NK-92 (cell line): Measurements from ENCODE around the gene LGALS16.
"Not testable (repeated sequence)": the region's sequence is repeated elsewhere in the genome, so short reads cannot be mapped to it uniquely, and the experiment has no call there.

ENCODE experiments used
- DNase-seq: peaks from one replicate; lab custom pipeline; 2025; ENCODE audit not compliant: unreplicated experiment; lab: John Stamatoyannopoulos, UW

LGALS16 gene, protein sequence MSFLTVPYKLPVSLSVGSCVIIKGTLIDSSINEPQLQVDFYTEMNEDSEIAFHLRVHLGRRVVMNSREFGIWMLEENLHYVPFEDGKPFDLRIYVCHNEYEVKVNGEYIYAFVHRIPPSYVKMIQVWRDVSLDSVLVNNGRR

DNA sequence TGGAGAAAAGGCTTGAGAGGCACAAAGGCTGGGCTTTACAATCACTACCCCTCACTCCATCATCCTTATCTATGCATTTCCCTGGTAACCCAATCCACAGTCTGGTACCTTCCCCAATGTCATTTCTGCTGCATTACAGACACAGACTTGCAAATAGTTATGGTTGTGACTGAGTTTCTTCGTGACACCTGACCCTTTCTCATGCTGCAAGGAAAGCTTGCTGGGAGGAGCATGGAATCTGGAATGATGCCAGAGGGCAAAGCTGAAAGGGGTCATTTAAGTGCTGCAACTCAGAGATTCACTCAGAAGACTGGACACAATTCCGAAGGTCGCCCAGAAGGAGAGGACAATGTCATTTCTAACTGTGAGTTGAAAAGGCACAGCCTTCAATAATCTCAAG lies at the start of gene LGALS16:
Gene LGALS16, plus strand, starts transcription at position 301 of the 400 bp plus-strand sequence. Its CDS starts 49 bp downstream, at position 350.
- DNase-seq: no peak

DNA sequence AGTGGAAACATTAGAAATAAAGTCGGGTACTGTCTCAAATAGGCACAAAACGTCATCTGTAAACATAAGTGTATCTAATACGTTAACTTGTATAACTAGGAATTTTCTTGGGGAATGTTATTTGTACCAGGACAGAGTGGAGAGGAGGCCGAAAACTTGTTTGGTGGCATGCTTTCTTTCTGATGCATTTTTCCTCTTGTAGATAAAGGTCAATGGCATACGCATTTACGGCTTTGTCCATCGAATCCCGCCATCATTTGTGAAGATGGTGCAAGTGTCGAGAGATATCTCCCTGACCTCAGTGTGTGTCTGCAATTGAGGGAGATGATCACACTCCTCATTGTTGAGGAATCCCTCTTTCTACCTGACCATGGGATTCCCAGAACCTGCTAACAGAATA lies 48.7 kb upstream of the LGALS16 start:
- no peak for DNase-seq

- no peak for DNase-seq
Measured at GRCh38 chr19:39607561-39607960, 48.2 kb upstream of the LGALS16 start.

GRCh38 chr19:39613597-39613996 lies 42.1 kb upstream of the LGALS16 start:
- no peak for DNase-seq

DNA sequence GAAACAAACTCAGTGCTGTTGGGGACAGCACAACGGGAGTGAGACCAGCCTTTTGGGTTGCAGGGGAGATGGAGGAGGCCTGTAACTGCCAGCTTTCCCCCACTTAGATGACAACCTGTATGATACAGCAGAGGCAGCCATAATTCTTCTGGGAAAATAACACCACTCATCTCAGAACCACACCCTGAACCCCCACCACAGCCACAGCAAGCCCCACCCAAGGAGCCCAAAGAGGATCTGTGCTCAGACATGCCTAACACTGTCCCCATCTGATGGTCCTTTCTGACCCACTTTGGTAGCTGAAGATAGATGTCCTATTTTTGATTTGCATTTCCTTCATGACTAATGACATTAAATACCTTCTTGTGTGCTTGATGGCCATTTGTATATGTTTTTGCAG lies 38.0 kb upstream of the LGALS16 start:
- no peak for DNase-seq

DNA sequence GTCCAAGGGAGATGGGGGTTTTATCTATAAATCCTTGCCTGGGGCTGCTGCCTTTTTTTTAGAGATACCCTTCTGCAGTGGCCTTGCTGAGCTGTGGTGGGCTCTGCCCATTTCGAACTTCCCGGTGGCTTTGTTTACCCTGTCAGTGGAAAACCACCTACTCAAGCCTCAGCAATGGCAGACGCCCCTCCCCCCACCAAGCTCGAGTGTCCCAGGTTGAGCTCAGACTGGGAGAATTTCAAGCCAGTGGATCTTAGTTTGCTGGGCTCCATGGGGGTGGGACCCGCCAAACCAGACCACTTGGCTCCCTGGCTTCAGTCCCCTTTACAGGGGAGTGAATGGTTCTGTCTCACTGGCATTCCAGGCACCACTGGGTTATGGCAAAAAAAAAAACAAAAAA lies 31.8 kb upstream of the LGALS16 start:
- DNase-seq: no peak

GRCh38 chr19:39627631-39628030 lies 28.1 kb upstream of the LGALS16 start:
- not testable (repeated sequence) for DNase-seq

GRCh38 chr19:39631178-39631577 lies 24.5 kb upstream of the LGALS16 start:
- no peak for DNase-seq

DNA sequence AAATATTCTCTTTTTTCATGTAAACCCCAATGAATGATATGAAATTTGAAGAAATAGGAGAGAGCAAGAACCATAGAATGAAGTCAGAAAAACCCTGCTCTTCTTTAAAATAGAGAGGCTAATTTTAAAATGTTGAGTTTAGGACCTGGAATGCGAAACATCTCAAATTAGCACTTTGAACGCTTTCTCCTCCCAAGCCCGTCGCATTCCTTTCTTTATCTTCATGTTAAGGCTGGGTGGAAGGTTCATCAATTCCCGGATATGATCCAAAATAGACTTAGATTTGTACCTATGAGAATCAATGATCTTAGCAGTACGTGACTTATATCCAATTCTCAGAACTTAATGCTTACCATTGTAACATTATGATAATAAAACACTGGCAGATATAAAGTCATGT lies 24.1 kb upstream of the LGALS16 start:
- DNase-seq: no peak

- no peak for DNase-seq
Measured at GRCh38 chr19:39637891-39638290, 17.8 kb upstream of the LGALS16 start.

DNA sequence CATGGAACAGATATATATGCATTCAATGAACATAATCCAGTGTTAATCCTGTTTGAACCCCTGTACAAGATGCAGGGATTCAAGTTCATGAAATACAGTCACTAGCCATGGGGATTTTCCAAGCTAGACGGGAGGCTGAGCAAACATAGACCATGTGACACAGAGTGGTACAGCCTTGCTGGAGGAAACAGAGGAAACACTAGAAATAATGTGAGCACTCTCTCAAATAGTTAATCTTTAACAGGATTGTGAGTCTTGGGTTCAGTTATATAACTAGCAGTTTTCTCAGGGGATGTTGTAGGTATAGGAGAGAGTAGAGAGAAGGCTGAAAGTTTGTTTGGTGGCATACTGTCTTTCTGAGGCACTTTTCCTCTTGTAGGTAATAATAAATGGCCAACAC lies 13.9 kb upstream of the LGALS16 start:
- DNase-seq: no peak

GRCh38 chr19:39643591-39643990 lies 12.1 kb upstream of the LGALS16 start:
- DNase-seq: no peak

- DNase-seq: no peak
Measured at GRCh38 chr19:39645800-39646411, 9.8 kb upstream of the LGALS16 start.

GRCh38 chr19:39647918-39648317 lies 7.8 kb upstream of the LGALS16 start:
- no peak for DNase-seq

- DNase-seq: no peak
Measured at GRCh38 chr19:39659791-39660190, 4.1 kb downstream of the LGALS16 start.

DNA sequence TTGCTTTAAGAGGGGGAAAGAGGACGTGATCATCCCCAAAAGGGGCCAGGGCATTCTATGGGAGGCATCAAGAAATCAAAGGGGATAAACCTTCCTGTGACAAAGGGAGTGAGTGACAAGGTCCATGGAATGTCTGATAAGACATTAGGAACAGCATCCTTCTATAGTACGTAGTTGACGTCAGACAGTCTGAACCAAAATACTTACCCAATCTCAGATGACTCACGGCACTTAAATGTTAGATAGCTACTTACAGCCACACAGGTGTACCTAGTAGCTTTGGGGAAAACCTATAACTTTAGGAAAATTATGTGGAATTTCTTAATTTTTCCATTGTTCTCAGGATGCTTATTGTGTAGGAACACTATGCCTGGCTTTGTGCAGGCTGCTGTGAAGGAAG lies 4.9 kb downstream of the LGALS16 start:
- no peak for DNase-seq

DNA sequence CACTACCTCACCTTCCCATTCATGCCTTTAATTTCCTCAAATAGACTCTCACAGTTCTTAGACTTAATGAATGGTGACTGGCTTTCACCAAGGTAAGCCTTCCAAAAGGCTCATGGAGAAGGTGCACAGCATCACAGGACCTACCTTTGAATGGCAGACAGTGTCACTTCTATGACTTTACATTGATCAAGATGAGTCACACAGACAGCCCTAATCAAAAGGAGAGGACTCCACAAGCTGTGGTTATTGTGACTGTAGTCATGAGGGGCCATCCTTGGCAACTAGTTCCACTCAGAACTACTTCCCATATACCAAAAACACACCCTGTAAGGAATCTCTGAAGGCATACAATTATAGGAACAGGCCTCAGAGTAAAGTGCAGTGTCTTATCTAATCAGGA lies 5.9 kb downstream of the LGALS16 start:
- DNase-seq: no peak

DNA sequence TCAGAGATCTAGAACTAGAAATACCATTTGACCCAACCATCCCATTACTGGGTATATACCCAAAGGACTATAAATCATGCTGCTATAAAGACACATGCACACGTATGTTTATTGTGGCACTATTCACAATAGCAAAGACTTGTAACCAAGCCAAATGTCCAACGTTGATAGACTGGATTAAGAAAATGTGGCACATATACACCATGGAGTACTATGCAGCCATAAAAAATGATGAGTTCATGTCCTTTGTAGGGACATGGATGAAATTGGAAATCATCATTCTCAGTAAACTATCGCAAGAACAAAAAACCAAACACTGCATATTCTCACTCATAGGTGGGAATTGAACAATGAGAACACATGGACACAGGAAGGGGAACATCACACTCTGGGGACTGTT lies 14.1 kb downstream of the LGALS16 start:
- not testable (repeated sequence) for DNase-seq

GRCh38 chr19:39670998-39671397 lies 15.3 kb downstream of the LGALS16 start:
- DNase-seq: no peak

- no peak for DNase-seq
Measured at GRCh38 chr19:39671739-39672363, 16.1 kb downstream of the LGALS16 start.

- DNase-seq: no peak
Measured at GRCh38 chr19:39672473-39672872, 16.8 kb downstream of the LGALS16 start.

- DNase-seq: not testable (repeated sequence)
Measured at GRCh38 chr19:39673862-39674261, 18.1 kb downstream of the LGALS16 start.

- no peak for DNase-seq
Measured at GRCh38 chr19:39676004-39676403, 20.3 kb downstream of the LGALS16 start.
